PC-3 (cell line): ENCODE measurements around the gene REV1. TPM values are rescaled to one million over a fixed set of nuclear protein-coding genes. Genes with fewer than 3 reads are reported as not detected.
"Not testable (repeated sequence)": the region's sequence is repeated elsewhere in the genome, so short reads cannot be mapped to it uniquely, and the experiment has no call there.

Source experiments
- ATAC-seq: fragments of 200-7000 bp; cut with Tn5 transposase; 2 replicates; pipeline ENCODE4 v1.9.1; 2020; ENCODE audit warnings: mild to moderate bottlenecking, moderate library complexity
- BruUV-seq: library from RNA; stranded (reverse); fragments of 400-500 nt; replicated peaks from 2 replicates; lab custom pipeline; 2021; lab: Mats Ljungman, UMichigan
- CTCF ChIA-PET: fragments of 300-600 bp; sonication (Branson Sonifier 250); formaldehyde crosslinking; loops from one replicate; lab custom pipeline; 2022; ENCODE audit warnings: antibody characterized with exemption; lab: Charles Lee
- POLR2A ChIA-PET: fragments of 300-600 bp; sonication (Branson Sonifier 250); formaldehyde crosslinking; loops from one replicate; lab custom pipeline; 2022; ENCODE audit warnings: antibody characterized with exemption; ENCODE audit not compliant: unreplicated experiment; lab: Charles Lee
- DNase-seq: peaks from one replicate; pipeline ENCODE4 v3.0.0-alpha.2; 2015
- H2AFZ ChIP-seq: fragments of 300-600 bp; sonication (generic); 2 replicates; pipeline ENCODE4 v1.6.0; 2016; ENCODE audit warnings: antibody characterized with exemption, low read length
- H3F3A ChIP-seq: fragments of 300-600 bp; sonication (generic); one replicate; pipeline ENCODE4 v1.6.0; 2017; ENCODE audit warnings: antibody characterized with exemption, low read length, control low read depth, mild to moderate bottlenecking; ENCODE audit not compliant: unreplicated experiment
- H3K27ac ChIP-seq: fragments of 300-600 bp; sonication (generic); 2 replicates; pipeline ENCODE4 v1.5.1; 2016; ENCODE audit warnings: mild to moderate bottlenecking, low read length
- H3K27me3 ChIP-seq: fragments of 300-600 bp; sonication (generic); 2 replicates; pipeline ENCODE4 v1.6.1; 2016; ENCODE audit warnings: low read length, mixed read lengths
- H3K36me3 ChIP-seq: fragments of 300-600 bp; sonication (generic); 2 replicates; pipeline ENCODE4 v1.6.1; 2016; ENCODE audit warnings: low read depth, mixed run types, low read length, mixed read lengths
- H3K4me1 ChIP-seq: fragments of 300-600 bp; sonication (generic); 2 replicates; pipeline ENCODE4 v1.5.1; 2016; ENCODE audit warnings: low read length; ENCODE audit not compliant: insufficient read depth
- H3K4me2 ChIP-seq: fragments of 300-600 bp; sonication (generic); 2 replicates; pipeline ENCODE4 v1.6.0; 2016; ENCODE audit warnings: low read length
- H3K4me3 ChIP-seq: fragments of 300-600 bp; sonication (generic); 2 replicates; pipeline ENCODE4 v1.5.1; 2016; ENCODE audit warnings: mild to moderate bottlenecking, low read length, mixed read lengths
- H3K79me2 ChIP-seq: fragments of 300-600 bp; sonication (generic); 2 replicates; pipeline ENCODE4 v1.6.1; 2017; ENCODE audit warnings: low read length, mixed read lengths
- H3K9ac ChIP-seq: fragments of 300-600 bp; sonication (generic); 2 replicates; pipeline ENCODE4 v1.6.0; 2016; ENCODE audit warnings: mild to moderate bottlenecking, low read length
- H3K9me2 ChIP-seq: fragments of 300-600 bp; sonication (generic); replicated peaks from 2 replicates; pipeline ENCODE4 v1.6.1; 2016; ENCODE audit warnings: mixed run types, low read length, mixed read lengths
- H3K9me3 ChIP-seq: fragments of 300-600 bp; sonication (generic); 2 replicates; pipeline ENCODE4 v1.6.1; 2016; ENCODE audit warnings: low read length, mixed read lengths
- H4K20me1 ChIP-seq: fragments of 300-600 bp; sonication (generic); 2 replicates; pipeline ENCODE4 v1.6.1; 2016; ENCODE audit warnings: low read length, mixed read lengths
- CTCF ChIP-seq: fragments of 300-600 bp; sonication (generic); conservative IDR thresholded peaks from 2 replicates; pipeline ENCODE4 v1.5.1; 2017; ENCODE audit warnings: antibody characterized with exemption, low read depth, mild to moderate bottlenecking, low read length
- EZH2 ChIP-seq: fragments of 300-600 bp; sonication (generic); IDR thresholded peaks from one replicate; pipeline ENCODE4 v1.6.1; 2017; ENCODE audit warnings: antibody characterized with exemption, mild to moderate bottlenecking, low read length; ENCODE audit not compliant: unreplicated experiment
- EZH2phosphoT487 ChIP-seq: fragments of 300-600 bp; sonication (generic); IDR thresholded peaks from 2 replicates; pipeline ENCODE4 v1.6.1; 2018; ENCODE audit warnings: mild to moderate bottlenecking, antibody characterized with exemption, low read length, borderline replicate concordance
- intact Hi-C: fragments of 100-400 bp; cut with micrococcal nuclease; formaldehyde crosslinking; loops from 2 replicates; pipeline ENCODE4 v1.9.0; 2023
- total RNA-seq: library from RNA; depleted of rRNA; stranded (reverse); fragments of >200 nt; gene quantifications from 2 replicates; pipeline ENCODE4 v1.2.3, GENCODE V29; 2014; rRNA removed

REV1 gene
- total RNA-seq, 1 experiment from 2014 or later, result 17.9 TPM

- Histone ChIP-seq H4K20me1 (no peaks in the 10 kb centered on the region), H2AFZ (no peak overlapping the region), H3F3A (no peaks in the 10 kb centered on the region), H3K4me3 (no peak overlapping the region), H3K9me2 (no peaks in the 10 kb centered on the region), H3K27ac (no peak overlapping the region), H3K36me3 (no peaks in the 10 kb centered on the region; the same call in 1 of the 2 replicates), H3K27me3 (no peaks in the 10 kb centered on the region), H3K9ac (no peak overlapping the region), H3K9me3 (no peaks in the 10 kb centered on the region), H3K79me2 (peaks cover 81% of the 10 kb centered on the region), H3K4me1 (no peaks in the 10 kb centered on the region), H3K4me2 (no peak overlapping the region)
- DNase-seq (no peak), ATAC-seq (no peak)
- intact Hi-C loops, result no loop called here
- ChIA-PET POLR2A (no interaction called here), CTCF (no interaction called here)
- TF ChIP-seq EZH2phosphoT487, result no peak
- no TSS peak for BruUV-seq
Observed at GRCh38 chr2:99356853-99357252, 133.0 kb downstream of the REV1 start.

- H4K20me1 ChIP-seq, H3K27ac ChIP-seq, POLR2A ChIA-PET: not testable (repeated sequence)
Observed at GRCh38 chr2:99354825-99355224, 135.0 kb downstream of the REV1 start.

GRCh38 chr2:99354070-99354469, 135.7 kb downstream of the REV1 start:
- Histone ChIP-seq H3K9ac (no peak overlapping the region), H4K20me1 (peaks cover 15% of the 10 kb centered on the region), H2AFZ (no peak overlapping the region), H3K79me2 (peaks cover 97% of the 10 kb centered on the region), H3K36me3 (no peaks in the 10 kb centered on the region), H3K27me3 (no peaks in the 10 kb centered on the region), H3K4me3 (no peak overlapping the region), H3K9me3 (no peaks in the 10 kb centered on the region), H3F3A (no peaks in the 10 kb centered on the region), H3K4me1 (no peaks in the 10 kb centered on the region), H3K27ac (no peak overlapping the region), H3K9me2 (no peaks in the 10 kb centered on the region), H3K4me2 (no peak overlapping the region)
- ChIA-PET POLR2A (interaction anchor here (0.6 kb wide), 1 partner anchor 8 kb away, joined by 16 read pairs; no protein-coding TSS in a partner anchor), CTCF (no interaction called here)
- DNase-seq (peak; percentile 17), ATAC-seq (no peak)
- TF ChIP-seq CTCF (no peak), EZH2 (no peak), EZH2phosphoT487 (no peak)
- intact Hi-C loops, result no loop called here
- no TSS peak for BruUV-seq

More at GRCh38 chr2:99354825-99355224, 135.0 kb downstream of the REV1 start:
- H3F3A ChIP-seq, CTCF ChIA-PET, DNase-seq, H3K4me2 ChIP-seq, H3K4me1 ChIP-seq, ATAC-seq, H3K27me3 ChIP-seq, H3K4me3 ChIP-seq, H3K9me2 ChIP-seq, H3K9me3 ChIP-seq, H2AFZ ChIP-seq, H3K36me3 ChIP-seq, intact Hi-C loops, H3K9ac ChIP-seq, BruUV-seq: not testable (repeated sequence)
- H3K79me2 ChIP-seq, result peaks cover 97% of the 10 kb centered on the region

Other genes starting within 250 kb of the REV1 start
- gene LYG2, start 234.4 kb downstream of the REV1 start, total RNA-seq, result not detected in 2 replicates
- 0.58 and 1.5 TPM in 2 replicates for gene LYG1, start 188.8 kb downstream of the REV1 start, total RNA-seq
- gene TXNDC9, start 153.7 kb downstream of the REV1 start, total RNA-seq, result 40.7 and 51.5 TPM in 2 replicates
- gene EIF5B, start 152.6 kb downstream of the REV1 start, total RNA-seq, result 35.7 and 35.9 TPM in 2 replicates